Cardiac muscle cell (in vitro differentiated cells and primary cell): ENCODE measurements around the gene PLGLB2. TPM values are rescaled to one million over a fixed set of nuclear protein-coding genes. Genes with fewer than 3 reads are reported as not detected.

ENCODE experiments used
- polyA plus RNA-seq: library from polyadenylated mRNA; unstranded; fragments of >200 nt; fragmentation: Nextera tagmentation; extraction: Ambion mirVana; gene quantifications from 2 replicates; pipeline ENCODE4 v1.2.1, GENCODE V29; 2016
- total RNA-seq: library from RNA; depleted of rRNA; stranded (reverse); fragments of >200 nt; gene quantifications from 2 replicates; pipeline ENCODE4 v1.2.3, GENCODE V29; 2016

PLGLB2 gene
- total and polyA plus RNA-seq, 2 experiments from 2014 or later, result 0.57 to 0.92 TPM

Other genes starting within 250 kb of the PLGLB2 start
- 13.2 and 26.7 TPM in 2 replicates for gene RGPD2, start 77.7 kb downstream of the PLGLB2 start, total RNA-seq
- 17.6 and 19.3 TPM in 2 replicates for gene RGPD2, start 77.7 kb downstream of the PLGLB2 start, polyA plus RNA-seq